SK-N-SH treated with all-trans-retinoic acid at 6 μM for 48 hours (cell line): Measurements from ENCODE around the gene EP400.

Experiments used
- ATAC-seq: fragments of 200-7000 bp; cut with Tn5 transposase; 3 replicates; pipeline ENCODE4 v1.9.1; 2020; ENCODE audit warnings: mild to moderate bottlenecking, moderate library complexity
- ARNTL ChIP-seq: fragments of 450-650 bp; formaldehyde crosslinking; IDR thresholded peaks from 2 replicates; pipeline ENCODE4 v1.5.0; 2020; ENCODE audit warnings: low read depth, mild to moderate bottlenecking, moderate library complexity, borderline replicate concordance
- BACH2 ChIP-seq: fragments of 250-450 bp; sonication (Bioruptor Pico); IDR thresholded peaks from 2 replicates; pipeline ENCODE4 v1.9.0; 2021; ENCODE audit warnings: mild to moderate bottlenecking, borderline replicate concordance
- CREB5 ChIP-seq: fragments of 250-450 bp; sonication (Bioruptor Pico); IDR thresholded peaks from 2 replicates; pipeline ENCODE4 v1.5.1; 2020; ENCODE audit warnings: low read depth, mild to moderate bottlenecking, moderate library complexity
- CSDC2 ChIP-seq: fragments of 250-450 bp; sonication (Bioruptor Pico); IDR thresholded peaks from 2 replicates; pipeline ENCODE4 v1.5.0; 2020; ENCODE audit warnings: mild to moderate bottlenecking, moderate library complexity
- ESRRG ChIP-seq: fragments of 250-450 bp; sonication (Bioruptor Pico); IDR thresholded peaks from 2 replicates; pipeline ENCODE4 v1.6.1; 2021; ENCODE audit warnings: mild to moderate bottlenecking
- GLIS3 ChIP-seq: fragments of 250-450 bp; sonication (Bioruptor Pico); IDR thresholded peaks from 2 replicates; pipeline ENCODE4 v1.5.0; 2020; ENCODE audit warnings: mild to moderate bottlenecking, moderate library complexity
- ISL1 ChIP-seq: fragments of 250-450 bp; sonication (Bioruptor Pico); IDR thresholded peaks from 2 replicates; pipeline ENCODE4 v2.1.2; 2022; ENCODE audit warnings: mild to moderate bottlenecking, moderate library complexity
- PATZ1 ChIP-seq: fragments of 250-450 bp; sonication (Bioruptor Pico); IDR thresholded peaks from 2 replicates; pipeline ENCODE4 v1.8.0; 2020; ENCODE audit warnings: mild to moderate bottlenecking, moderate library complexity, borderline replicate concordance
- POU6F1 ChIP-seq: fragments of 250-450 bp; sonication (Bioruptor Pico); IDR thresholded peaks from 2 replicates; pipeline ENCODE4 v1.8.0; 2021; ENCODE audit warnings: low read depth, mild to moderate bottlenecking, moderate library complexity, borderline replicate concordance
- PPARA ChIP-seq: fragments of 250-450 bp; sonication (Bioruptor Pico); IDR thresholded peaks from 2 replicates; pipeline ENCODE4 v1.5.0; 2020; ENCODE audit warnings: mild to moderate bottlenecking, borderline replicate concordance
- RARB ChIP-seq: fragments of 250-450 bp; sonication (Bioruptor Pico); IDR thresholded peaks from 2 replicates; pipeline ENCODE4 v1.8.0; 2021; ENCODE audit warnings: mild to moderate bottlenecking, moderate library complexity
- SNAI2 ChIP-seq: fragments of 250-450 bp; sonication (Bioruptor Pico); IDR thresholded peaks from 2 replicates; pipeline ENCODE4 v1.5.0; 2020; ENCODE audit warnings: mild to moderate bottlenecking, moderate library complexity
- TCF4 ChIP-seq: fragments of 250-450 bp; sonication (Bioruptor Pico); IDR thresholded peaks from 2 replicates; pipeline ENCODE4 v1.8.0; 2021; ENCODE audit warnings: mild to moderate bottlenecking, moderate library complexity, borderline replicate concordance
- TOX ChIP-seq: fragments of 250-450 bp; sonication (Bioruptor Pico); IDR thresholded peaks from 2 replicates; pipeline ENCODE4 v1.8.0; 2021; ENCODE audit warnings: mild to moderate bottlenecking, moderate library complexity, borderline replicate concordance
- TSHZ2 ChIP-seq: fragments of 250-450 bp; sonication (Bioruptor Pico); IDR thresholded peaks from 2 replicates; pipeline ENCODE4 v1.5.0; 2020; ENCODE audit warnings: mild to moderate bottlenecking, moderate library complexity
- ZC3H10 ChIP-seq: fragments of 250-450 bp; sonication (Bioruptor Pico); IDR thresholded peaks from 2 replicates; pipeline ENCODE4 v1.5.1; 2021; ENCODE audit warnings: mild to moderate bottlenecking, moderate library complexity
- ZFP3 ChIP-seq: fragments of 250-450 bp; sonication (Bioruptor Pico); IDR thresholded peaks from 2 replicates; pipeline ENCODE4 v1.5.0; 2020; ENCODE audit warnings: mild to moderate bottlenecking, moderate library complexity
- ZFP30 ChIP-seq: fragments of 450-650 bp; formaldehyde crosslinking; IDR thresholded peaks from 2 replicates; pipeline ENCODE4 v1.5.0; 2022; ENCODE audit warnings: mild to moderate bottlenecking, moderate library complexity
- ZNF565 ChIP-seq: fragments of 450-650 bp; formaldehyde crosslinking; conservative IDR thresholded peaks from 2 replicates; pipeline ENCODE4 v1.5.0; 2020; ENCODE audit warnings: low read depth, mild to moderate bottlenecking, moderate library complexity
- ZNF70 ChIP-seq: fragments of 450-650 bp; formaldehyde crosslinking; IDR thresholded peaks from 2 replicates; pipeline ENCODE4 v1.5.0; 2020; ENCODE audit warnings: mild to moderate bottlenecking, moderate library complexity
- ZNF8 ChIP-seq: fragments of 450-650 bp; formaldehyde crosslinking; IDR thresholded peaks from 2 replicates; pipeline ENCODE4 v1.5.0; 2020; ENCODE audit warnings: mild to moderate bottlenecking, moderate library complexity
- TF ChIP-seq, protein P1 (sequence below): fragments of 250-450 bp; sonication (Bioruptor Pico); IDR thresholded peaks from 2 replicates; pipeline ENCODE4 v1.5.1; 2021; ENCODE audit warnings: mild to moderate bottlenecking, moderate library complexity

The EP400 gene

GRCh38 chr12:132062481-132062880, 112.7 kb downstream of the EP400 start:
- no peak for TF ChIP-seq TSHZ2
- TF ChIP-seq ARNTL (CRISPR knock-in tag), result no peak
- no peak for ATAC-seq

GRCh38 chr12:132063491-132063890, 113.7 kb downstream of the EP400 start:
- TF ChIP-seq ZC3H10 (CRISPR knock-in tag), result no peak
- TF ChIP-seq GLIS3 (CRISPR knock-in tag), result no peak
- TF ChIP-seq TCF4 (CRISPR knock-in tag), result no peak
- TF ChIP-seq PPARA, result no peak
- TF ChIP-seq ISL1, result no peak
- TF ChIP-seq TSHZ2, result no peak
- no peak for TF ChIP-seq ESRRG (CRISPR knock-in tag)
- TF ChIP-seq BACH2, result no peak
- TF ChIP-seq ZFP30 (CRISPR knock-in tag), result no peak
- no peak for TF ChIP-seq TOX (CRISPR knock-in tag)
- no peak for TF ChIP-seq POU6F1 (CRISPR knock-in tag)
- no peak for TF ChIP-seq ZFP3 (CRISPR knock-in tag)
- ATAC-seq, result no peak

- ATAC-seq, result no peak
- TF ChIP-seq CREB5 (no peak), TOX (CRISPR knock-in tag) (no peak), ISL1 (no peak), PATZ1 (CRISPR knock-in tag) (no peak), RARB (no peak), GLIS3 (CRISPR knock-in tag) (no peak), SNAI2 (CRISPR knock-in tag) (no peak), POU6F1 (CRISPR knock-in tag) (no peak), ZNF70 (CRISPR knock-in tag) (no peak), BACH2 (no peak), ZFP3 (CRISPR knock-in tag) (no peak), ZC3H10 (CRISPR knock-in tag) (no peak), ZFP30 (CRISPR knock-in tag) (no peak), ZNF565 (no peak), ZNF8 (no peak), CSDC2 (no peak)
- TF ChIP-seq, protein P1, sequence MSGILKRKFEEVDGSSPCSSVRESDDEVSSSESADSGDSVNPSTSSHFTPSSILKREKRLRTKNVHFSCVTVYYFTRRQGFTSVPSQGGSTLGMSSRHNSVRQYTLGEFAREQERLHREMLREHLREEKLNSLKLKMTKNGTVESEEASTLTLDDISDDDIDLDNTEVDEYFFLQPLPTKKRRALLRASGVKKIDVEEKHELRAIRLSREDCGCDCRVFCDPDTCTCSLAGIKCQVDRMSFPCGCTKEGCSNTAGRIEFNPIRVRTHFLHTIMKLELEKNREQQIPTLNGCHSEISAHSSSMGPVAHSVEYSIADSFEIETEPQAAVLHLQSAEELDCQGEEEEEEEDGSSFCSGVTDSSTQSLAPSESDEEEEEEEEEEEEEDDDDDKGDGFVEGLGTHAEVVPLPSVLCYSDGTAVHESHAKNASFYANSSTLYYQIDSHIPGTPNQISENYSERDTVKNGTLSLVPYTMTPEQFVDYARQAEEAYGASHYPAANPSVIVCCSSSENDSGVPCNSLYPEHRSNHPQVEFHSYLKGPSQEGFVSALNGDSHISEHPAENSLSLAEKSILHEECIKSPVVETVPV (CRISPR knock-in tag), result no peak
Observed at GRCh38 chr12:132064631-132065030, 114.9 kb downstream of the EP400 start.
